SK-N-SH treated with all-trans-retinoic acid at 6 μM for 48 hours (cell line): Measurements from ENCODE around the gene ARSJ.

Experiments used
- ARNTL ChIP-seq: fragments of 450-650 bp; formaldehyde crosslinking; IDR thresholded peaks from 2 replicates; pipeline ENCODE4 v1.5.0; 2020; ENCODE audit warnings: low read depth, mild to moderate bottlenecking, moderate library complexity, borderline replicate concordance
- CREB5 ChIP-seq: fragments of 250-450 bp; sonication (Bioruptor Pico); IDR thresholded peaks from 2 replicates; pipeline ENCODE4 v1.5.1; 2020; ENCODE audit warnings: low read depth, mild to moderate bottlenecking, moderate library complexity
- CSDC2 ChIP-seq: fragments of 250-450 bp; sonication (Bioruptor Pico); IDR thresholded peaks from 2 replicates; pipeline ENCODE4 v1.5.0; 2020; ENCODE audit warnings: mild to moderate bottlenecking, moderate library complexity
- CSRNP3 ChIP-seq: fragments of 250-450 bp; sonication (Bioruptor Pico); IDR thresholded peaks from 2 replicates; pipeline ENCODE4 v1.5.1; 2021; ENCODE audit warnings: mild to moderate bottlenecking, moderate library complexity
- ESRRG ChIP-seq: fragments of 250-450 bp; sonication (Bioruptor Pico); IDR thresholded peaks from 2 replicates; pipeline ENCODE4 v1.6.1; 2021; ENCODE audit warnings: mild to moderate bottlenecking
- RARB ChIP-seq: fragments of 250-450 bp; sonication (Bioruptor Pico); IDR thresholded peaks from 2 replicates; pipeline ENCODE4 v1.8.0; 2021; ENCODE audit warnings: mild to moderate bottlenecking, moderate library complexity
- TOX ChIP-seq: fragments of 250-450 bp; sonication (Bioruptor Pico); IDR thresholded peaks from 2 replicates; pipeline ENCODE4 v1.8.0; 2021; ENCODE audit warnings: mild to moderate bottlenecking, moderate library complexity, borderline replicate concordance
- ZFP3 ChIP-seq: fragments of 250-450 bp; sonication (Bioruptor Pico); IDR thresholded peaks from 2 replicates; pipeline ENCODE4 v1.5.0; 2020; ENCODE audit warnings: mild to moderate bottlenecking, moderate library complexity
- ZNF565 ChIP-seq: fragments of 450-650 bp; formaldehyde crosslinking; conservative IDR thresholded peaks from 2 replicates; pipeline ENCODE4 v1.5.0; 2020; ENCODE audit warnings: low read depth, mild to moderate bottlenecking, moderate library complexity
- ZNF70 ChIP-seq: fragments of 450-650 bp; formaldehyde crosslinking; IDR thresholded peaks from 2 replicates; pipeline ENCODE4 v1.5.0; 2020; ENCODE audit warnings: mild to moderate bottlenecking, moderate library complexity
- ZNF8 ChIP-seq: fragments of 450-650 bp; formaldehyde crosslinking; IDR thresholded peaks from 2 replicates; pipeline ENCODE4 v1.5.0; 2020; ENCODE audit warnings: mild to moderate bottlenecking, moderate library complexity
- TF ChIP-seq, protein P1 (sequence below): fragments of 250-450 bp; sonication (Bioruptor Pico); IDR thresholded peaks from 2 replicates; pipeline ENCODE4 v1.8.0; 2020; ENCODE audit warnings: mild to moderate bottlenecking, moderate library complexity, borderline replicate concordance

DNA sequence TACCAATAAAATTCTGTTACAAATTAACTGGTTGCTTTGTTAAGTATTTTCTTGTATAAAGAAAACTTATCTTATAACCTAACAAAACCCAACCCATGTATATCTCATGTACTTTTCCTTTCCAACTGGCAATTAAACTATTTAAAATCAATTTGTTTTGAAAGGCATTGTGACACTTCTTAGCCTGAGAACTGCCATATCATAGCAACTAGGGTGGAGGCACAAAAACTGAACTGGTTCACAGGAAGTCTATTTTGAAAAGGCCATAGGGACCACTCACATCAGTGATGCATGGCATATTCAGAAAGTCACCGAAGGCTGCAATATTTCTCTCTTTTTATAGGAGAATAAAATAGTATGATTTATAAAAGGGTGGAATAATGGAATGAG is 40.5 kb upstream of the ARSJ start:
- TF ChIP-seq, protein P1, sequence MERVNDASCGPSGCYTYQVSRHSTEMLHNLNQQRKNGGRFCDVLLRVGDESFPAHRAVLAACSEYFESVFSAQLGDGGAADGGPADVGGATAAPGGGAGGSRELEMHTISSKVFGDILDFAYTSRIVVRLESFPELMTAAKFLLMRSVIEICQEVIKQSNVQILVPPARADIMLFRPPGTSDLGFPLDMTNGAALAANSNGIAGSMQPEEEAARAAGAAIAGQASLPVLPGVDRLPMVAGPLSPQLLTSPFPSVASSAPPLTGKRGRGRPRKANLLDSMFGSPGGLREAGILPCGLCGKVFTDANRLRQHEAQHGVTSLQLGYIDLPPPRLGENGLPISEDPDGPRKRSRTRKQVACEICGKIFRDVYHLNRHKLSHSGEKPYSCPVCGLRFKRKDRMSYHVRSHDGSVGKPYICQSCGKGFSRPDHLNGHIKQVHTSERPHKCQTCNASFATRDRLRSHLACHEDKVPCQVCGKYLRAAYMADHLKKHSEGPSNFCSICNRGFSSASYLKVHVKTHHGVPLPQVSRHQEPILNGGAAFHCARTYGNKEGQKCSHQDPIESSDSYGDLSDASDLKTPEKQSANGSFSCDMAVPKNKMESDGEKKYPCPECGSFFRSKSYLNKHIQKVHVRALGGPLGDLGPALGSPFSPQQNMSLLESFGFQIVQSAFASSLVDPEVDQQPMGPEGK: no peak
- TF ChIP-seq CSDC2 (CRISPR knock-in tag) (no peak), RARB (CRISPR knock-in tag) (no peak), ZNF8 (CRISPR knock-in tag) (no peak), ZFP3 (CRISPR knock-in tag) (no peak), ZNF565 (no peak), ARNTL (CRISPR knock-in tag) (no peak), CSRNP3 (no peak), ESRRG (CRISPR knock-in tag) (no peak), CREB5 (CRISPR knock-in tag) (no peak), ZNF70 (CRISPR knock-in tag) (no peak), TOX (CRISPR knock-in tag) (no peak)
